Breast epithelium (tissue), 4 donors: ENCODE measurements around the gene ITIH2. TPM values are rescaled to one million over a fixed set of nuclear protein-coding genes. Genes with fewer than 3 reads are reported as not detected.
"Not testable (repeated sequence)": the region's sequence is repeated elsewhere in the genome, so short reads cannot be mapped to it uniquely, and the experiment has no call there.

Experiments
- DNase-seq, 2 donors: peaks; one replicate each; pipeline ENCODE4 v3.0.0-alpha.2; 2019; ENCODE audit warnings: low spot score in 2 of 2
- H3K27ac ChIP-seq, 2 donors: fragments of 200-600 bp; sonication (generic) in 1 of 2; one replicate each; pipeline ENCODE4 v1.5.1; 2016 to 2019; ENCODE audit warnings: mild to moderate bottlenecking in 1 of 2
- H3K27me3 ChIP-seq, 2 donors: fragments of 200-600 bp; sonication (generic) in 1 of 2; one replicate each; pipeline versions ENCODE4 v1.5.1 to v1.6.0; 2017 to 2019; ENCODE audit warnings: control low read depth in 1 of 2, mild to moderate bottlenecking in 1 of 2
- H3K36me3 ChIP-seq: fragments of 200-600 bp; one replicate; pipeline ENCODE4 v1.5.1; 2019
- H3K4me1 ChIP-seq, 2 donors: fragments of 200-600 bp; sonication (generic); one replicate each; pipeline ENCODE4 v1.5.1; 2016 to 2019; ENCODE audit warnings: control low read depth in 1 of 2
- H3K4me3 ChIP-seq, 3 donors: fragments of 200-600 bp; sonication (generic); 1 replicate in 2 of 3; 2 replicates in 1 of 3; pipeline ENCODE4 v1.5.1; 2016 to 2019; ENCODE audit warnings: mild to moderate bottlenecking in 3 of 3, moderate library complexity in 2 of 3
- H3K9me3 ChIP-seq, 2 donors: fragments of 200-600 bp; sonication (generic) in 1 of 2; one replicate each; pipeline ENCODE4 v1.5.1; 2016 to 2019; ENCODE audit warnings: control low read depth in 1 of 2
- POLR2A ChIP-seq: fragments of 450-650 bp; IDR thresholded peaks from one replicate; pipeline ENCODE4 v1.6.1; 2016; ENCODE audit warnings: antibody characterized with exemption, mild to moderate bottlenecking, moderate library complexity
- POLR2AphosphoS5 ChIP-seq, 3 donors: sonication (generic); formaldehyde crosslinking; IDR thresholded peaks; one replicate each; pipeline ENCODE4 v1.6.1; 2017; ENCODE audit warnings: antibody characterized with exemption in 3 of 3
- intact Hi-C: fragments of 100-400 bp; cut with DNase I; formaldehyde crosslinking; loops from one replicate; pipeline ENCODE4 v1.15.1; 2023; ENCODE audit warnings: low total_unique reads
- total RNA-seq, 3 donors: library from RNA; depleted of rRNA; stranded (reverse); fragments of >200 nt; gene quantifications; one replicate each; pipeline ENCODE4 v1.1.0, GENCODE V29; 2016
- TF ChIP-seq, protein P1 (sequence below), 3 donors: fragments of 450-650 bp; IDR thresholded peaks; one replicate each; pipeline ENCODE4 v1.5.1; 2016 to 2017; ENCODE audit warnings: antibody characterized with exemption in 3 of 3, mild to moderate bottlenecking in 3 of 3, moderate library complexity in 3 of 3

ITIH2 gene
- total RNA-seq, 3 donors from 2014 or later, result 0.73 to 2.0 TPM; not detected in 1

DNA sequence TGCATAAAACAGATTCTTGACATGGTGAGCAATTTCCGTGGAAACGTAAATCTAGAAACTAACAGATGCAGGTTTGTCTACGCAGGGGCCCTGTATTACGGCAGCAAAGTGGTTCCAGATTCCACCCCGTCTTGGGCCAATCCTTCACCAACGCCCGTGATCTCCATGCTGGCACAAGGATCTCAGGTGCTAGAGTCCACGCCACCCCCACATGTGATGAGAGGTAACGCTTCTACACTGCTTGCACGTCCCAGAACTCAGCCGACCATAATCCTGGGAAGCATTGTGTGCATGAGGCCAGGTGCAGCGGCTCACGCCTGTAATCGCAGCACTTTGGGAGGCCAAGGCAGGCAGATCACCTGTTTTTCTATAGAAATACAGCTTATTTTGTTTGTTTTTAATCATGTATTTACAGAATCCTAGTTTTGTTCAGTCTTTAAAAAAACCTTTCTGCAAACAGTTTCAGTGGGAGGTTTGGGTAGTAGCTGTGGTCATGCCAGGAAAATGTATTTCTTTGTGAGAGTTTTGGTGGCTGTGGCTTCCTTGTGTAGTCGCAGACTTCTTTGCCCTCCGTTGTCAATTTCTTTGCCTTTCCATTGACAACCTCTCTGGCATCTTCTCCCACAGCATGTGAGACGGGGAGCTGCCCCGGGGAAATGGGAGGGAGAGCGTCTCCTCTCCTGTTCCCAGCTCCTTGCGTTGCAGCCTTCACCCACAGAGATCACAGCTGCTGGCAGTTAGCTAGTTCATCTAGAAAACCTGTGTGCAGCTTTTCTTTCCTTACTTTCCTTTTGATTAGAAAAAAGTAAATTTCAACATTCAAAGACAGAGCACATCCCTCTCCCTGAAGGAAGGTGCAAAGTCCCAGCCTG, 35.7 kb downstream of the ITIH2 start:
- H3K4me3 ChIP-seq, result no peak overlapping the region
- H3K27me3 ChIP-seq, result no peaks in the 10 kb centered on the region
- no peak overlapping the region for H3K27ac ChIP-seq
- DNase-seq, result no peak
- H3K4me1 ChIP-seq, result no peaks in the 10 kb centered on the region
- intact Hi-C loops, result no loop called here
- TF ChIP-seq, protein P1, sequence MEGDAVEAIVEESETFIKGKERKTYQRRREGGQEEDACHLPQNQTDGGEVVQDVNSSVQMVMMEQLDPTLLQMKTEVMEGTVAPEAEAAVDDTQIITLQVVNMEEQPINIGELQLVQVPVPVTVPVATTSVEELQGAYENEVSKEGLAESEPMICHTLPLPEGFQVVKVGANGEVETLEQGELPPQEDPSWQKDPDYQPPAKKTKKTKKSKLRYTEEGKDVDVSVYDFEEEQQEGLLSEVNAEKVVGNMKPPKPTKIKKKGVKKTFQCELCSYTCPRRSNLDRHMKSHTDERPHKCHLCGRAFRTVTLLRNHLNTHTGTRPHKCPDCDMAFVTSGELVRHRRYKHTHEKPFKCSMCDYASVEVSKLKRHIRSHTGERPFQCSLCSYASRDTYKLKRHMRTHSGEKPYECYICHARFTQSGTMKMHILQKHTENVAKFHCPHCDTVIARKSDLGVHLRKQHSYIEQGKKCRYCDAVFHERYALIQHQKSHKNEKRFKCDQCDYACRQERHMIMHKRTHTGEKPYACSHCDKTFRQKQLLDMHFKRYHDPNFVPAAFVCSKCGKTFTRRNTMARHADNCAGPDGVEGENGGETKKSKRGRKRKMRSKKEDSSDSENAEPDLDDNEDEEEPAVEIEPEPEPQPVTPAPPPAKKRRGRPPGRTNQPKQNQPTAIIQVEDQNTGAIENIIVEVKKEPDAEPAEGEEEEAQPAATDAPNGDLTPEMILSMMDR (IDR thresholded peaks at IDR 0.05), result no peak
- TF ChIP-seq POLR2A (no peak), POLR2AphosphoS5 (IDR thresholded peaks at IDR 0.05) (no peak)
- no peaks in the 10 kb centered on the region for H3K36me3 ChIP-seq
- H3K9me3 ChIP-seq, result no peaks in the 10 kb centered on the region

- Histone ChIP-seq H3K27me3 (no peaks in the 10 kb centered on the region), H3K27ac (no peak overlapping the region), H3K9me3 (no peaks in the 10 kb centered on the region), H3K36me3 (no peaks in the 10 kb centered on the region), H3K4me1 (no peaks in the 10 kb centered on the region), H3K4me3 (no peak overlapping the region)
- no peak for DNase-seq
- intact Hi-C loops, result no loop called here
- TF ChIP-seq, protein P1 (IDR thresholded peaks at IDR 0.05), result no peak
- no peak for TF ChIP-seq POLR2A
- TF ChIP-seq POLR2AphosphoS5 (IDR thresholded peaks at IDR 0.05), result no peak
Observed at GRCh38 chr10:7744307-7744706, 41.2 kb downstream of the ITIH2 start.

DNA sequence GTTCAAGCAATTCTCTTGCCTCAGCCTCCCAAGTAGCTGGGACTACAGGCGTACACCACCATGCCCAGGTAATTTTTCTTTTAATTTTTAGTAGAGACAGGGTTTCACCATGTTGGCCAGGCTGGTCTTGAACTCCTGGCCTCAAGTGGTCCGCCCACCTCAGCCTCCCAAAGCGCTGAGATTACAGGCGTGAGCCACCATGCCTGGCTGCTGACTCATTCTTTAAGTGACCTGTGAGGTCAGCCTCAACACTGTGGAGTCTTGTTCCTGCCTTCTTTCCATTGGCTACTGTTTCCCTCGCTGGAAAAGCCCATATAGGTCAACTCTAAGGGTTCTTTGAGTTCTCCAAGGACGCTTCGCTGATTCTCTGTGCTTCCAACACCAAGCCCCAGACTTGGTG, 45.5 kb downstream of the ITIH2 start:
- DNase-seq, intact Hi-C loops, H3K4me3 ChIP-seq, H3K36me3 ChIP-seq, H3K27ac ChIP-seq, H3K9me3 ChIP-seq, H3K27me3 ChIP-seq, H3K4me1 ChIP-seq: not testable (repeated sequence)

GRCh38 chr10:7750222-7750621, 47.1 kb downstream of the ITIH2 start:
- H3K4me1 ChIP-seq, result no peaks in the 10 kb centered on the region
- DNase-seq, result no peak
- intact Hi-C loops, result no loop called here
- no peaks in the 10 kb centered on the region for H3K9me3 ChIP-seq
- H3K36me3 ChIP-seq, result no peaks in the 10 kb centered on the region
- H3K4me3 ChIP-seq, result no peak overlapping the region
- H3K27me3 ChIP-seq, result no peaks in the 10 kb centered on the region
- TF ChIP-seq POLR2AphosphoS5 (IDR thresholded peaks at IDR 0.05) (no peak), POLR2A (no peak)
- TF ChIP-seq, protein P1 (IDR thresholded peaks at IDR 0.05), result no peak
- H3K27ac ChIP-seq, result no peak overlapping the region

- H3K4me1 ChIP-seq, result no peaks in the 10 kb centered on the region
- no peaks in the 10 kb centered on the region for H3K9me3 ChIP-seq
- no peak overlapping the region for H3K27ac ChIP-seq
- no peaks in the 10 kb centered on the region for H3K36me3 ChIP-seq
- intact Hi-C loops, result no loop called here
- H3K27me3 ChIP-seq, result no peaks in the 10 kb centered on the region
- TF ChIP-seq POLR2A (no peak), POLR2AphosphoS5 (IDR thresholded peaks at IDR 0.05) (no peak)
- TF ChIP-seq, protein P1 (IDR thresholded peaks at IDR 0.05), result no peak
- no peak for DNase-seq
- H3K4me3 ChIP-seq, result no peak overlapping the region
Observed at GRCh38 chr10:7752251-7752650, 49.1 kb downstream of the ITIH2 start.
